GM19467 (cell line): ENCODE data around the gene TMEM125.

Experiments used
- ATAC-seq: cut with Tn5 transposase; IDR thresholded peaks from one replicate; pipeline ENCODE4 v1.9.1; 2021; ENCODE audit warnings: mild to moderate bottlenecking, moderate library complexity; ENCODE audit not compliant: unreplicated experiment

Gene TMEM125

DNA sequence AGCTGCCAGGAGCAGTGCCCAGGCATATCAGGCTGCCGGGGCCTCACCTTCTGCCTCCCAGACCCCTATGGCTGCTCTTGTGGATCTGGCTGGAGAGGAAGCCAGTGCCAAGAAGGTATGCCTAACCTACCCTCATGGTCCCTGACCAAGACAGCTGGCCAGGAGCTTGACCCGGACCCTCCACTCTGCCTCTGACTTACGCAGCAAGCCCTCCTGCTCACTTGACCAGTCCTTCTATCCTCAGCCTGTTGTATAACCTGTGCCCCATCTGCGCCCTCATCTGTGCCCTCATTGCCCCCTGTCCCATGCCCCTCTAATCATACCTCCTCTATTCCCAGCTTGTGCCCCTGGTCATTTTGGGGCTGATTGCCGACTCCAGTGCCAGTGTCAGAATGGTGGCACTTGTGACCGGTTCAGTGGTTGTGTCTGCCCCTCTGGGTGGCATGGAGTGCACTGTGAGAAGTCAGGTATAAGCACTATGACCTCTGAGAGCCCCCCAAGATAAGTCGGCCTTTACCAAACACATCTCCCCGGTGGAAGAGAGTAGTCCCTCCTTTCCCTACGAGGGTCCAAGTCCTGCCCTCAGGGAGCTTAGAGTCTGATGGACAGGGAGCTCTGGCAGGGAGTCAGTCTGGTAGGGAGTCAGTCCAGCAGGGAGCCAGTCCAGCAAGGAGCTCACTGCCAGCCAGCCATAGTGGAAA is 37.8 kb downstream of the TMEM125 start:
- no peak for ATAC-seq

DNA sequence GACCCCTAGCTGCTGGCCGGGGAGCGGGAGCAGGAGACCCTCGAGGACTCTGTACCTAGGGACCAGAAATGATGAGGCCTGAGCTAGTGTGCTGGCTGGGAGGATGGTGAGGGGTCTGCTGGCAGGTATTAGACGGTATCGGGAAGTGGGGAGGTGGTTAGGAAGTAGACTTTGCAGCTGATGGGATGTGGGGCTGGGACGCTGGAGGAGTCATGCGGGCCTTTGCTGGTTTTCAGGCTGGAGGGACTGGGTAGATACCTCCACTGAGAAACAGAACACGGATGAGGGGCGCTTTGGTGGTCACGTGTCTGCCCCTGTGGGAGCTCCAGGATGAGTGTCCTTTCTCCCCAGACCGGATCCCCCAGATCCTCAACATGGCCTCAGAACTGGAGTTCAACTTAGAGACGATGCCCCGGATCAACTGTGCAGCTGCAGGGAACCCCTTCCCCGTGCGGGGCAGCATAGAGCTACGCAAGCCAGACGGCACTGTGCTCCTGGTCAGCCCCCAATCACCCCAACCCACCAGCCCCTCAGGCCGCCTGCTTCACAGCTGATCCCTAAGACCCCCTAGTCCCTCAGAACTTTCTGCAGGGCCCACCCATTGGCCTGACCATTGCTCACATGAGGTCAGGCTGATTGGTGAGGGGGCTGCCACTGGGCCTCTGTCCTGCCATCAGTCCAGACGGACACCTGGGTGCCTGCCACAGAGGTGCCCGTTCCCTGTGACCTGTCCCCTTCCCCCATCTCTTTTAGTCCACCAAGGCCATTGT is 39.0 kb downstream of the TMEM125 start:
- ATAC-seq, result no peak

DNA sequence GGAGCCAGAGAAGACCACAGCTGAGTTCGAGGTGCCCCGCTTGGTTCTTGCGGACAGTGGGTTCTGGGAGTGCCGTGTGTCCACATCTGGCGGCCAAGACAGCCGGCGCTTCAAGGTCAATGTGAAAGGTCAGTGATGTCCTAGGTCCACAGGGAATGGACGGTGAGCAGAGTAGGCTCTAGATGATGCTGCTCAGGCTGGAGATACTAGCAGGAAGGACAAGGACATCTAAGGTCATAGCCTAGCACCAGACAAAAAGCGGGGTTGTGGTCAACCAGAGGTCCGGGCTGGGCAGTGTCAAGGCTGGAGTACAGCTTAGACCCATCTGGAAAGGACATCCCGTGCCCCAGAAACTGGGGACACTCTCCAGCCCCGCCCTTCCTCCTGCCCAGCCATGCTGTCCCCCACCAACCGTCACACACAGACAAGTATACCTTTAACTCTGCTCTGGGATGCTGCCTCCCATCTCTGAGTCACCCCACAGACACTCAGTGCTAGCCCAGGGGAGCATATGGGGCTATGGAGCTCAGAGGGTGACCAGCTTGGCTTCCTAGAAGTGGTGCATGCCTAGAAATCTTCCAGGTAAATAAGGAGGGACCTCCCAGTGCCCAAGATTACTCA is 39.7 kb downstream of the TMEM125 start:
- no peak for ATAC-seq

DNA sequence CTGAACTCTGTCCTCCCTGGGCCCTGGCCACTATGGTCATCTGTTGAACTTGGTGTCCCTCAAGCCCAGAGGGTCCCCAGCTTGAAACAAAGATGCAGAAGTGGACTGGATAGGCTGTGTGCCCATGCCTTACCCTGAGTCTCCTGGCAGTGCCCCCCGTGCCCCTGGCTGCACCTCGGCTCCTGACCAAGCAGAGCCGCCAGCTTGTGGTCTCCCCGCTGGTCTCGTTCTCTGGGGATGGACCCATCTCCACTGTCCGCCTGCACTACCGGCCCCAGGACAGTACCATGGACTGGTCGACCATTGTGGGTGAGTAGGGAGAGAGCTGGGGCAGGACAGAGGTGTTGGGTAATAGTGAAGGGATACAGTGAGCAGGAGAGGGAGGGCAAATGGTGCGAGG is 41.7 kb downstream of the TMEM125 start:
- no peak for ATAC-seq

GRCh38 chr1:43312212-43312623 is 42.4 kb downstream of the TMEM125 start:
- ATAC-seq, result no peak

DNA sequence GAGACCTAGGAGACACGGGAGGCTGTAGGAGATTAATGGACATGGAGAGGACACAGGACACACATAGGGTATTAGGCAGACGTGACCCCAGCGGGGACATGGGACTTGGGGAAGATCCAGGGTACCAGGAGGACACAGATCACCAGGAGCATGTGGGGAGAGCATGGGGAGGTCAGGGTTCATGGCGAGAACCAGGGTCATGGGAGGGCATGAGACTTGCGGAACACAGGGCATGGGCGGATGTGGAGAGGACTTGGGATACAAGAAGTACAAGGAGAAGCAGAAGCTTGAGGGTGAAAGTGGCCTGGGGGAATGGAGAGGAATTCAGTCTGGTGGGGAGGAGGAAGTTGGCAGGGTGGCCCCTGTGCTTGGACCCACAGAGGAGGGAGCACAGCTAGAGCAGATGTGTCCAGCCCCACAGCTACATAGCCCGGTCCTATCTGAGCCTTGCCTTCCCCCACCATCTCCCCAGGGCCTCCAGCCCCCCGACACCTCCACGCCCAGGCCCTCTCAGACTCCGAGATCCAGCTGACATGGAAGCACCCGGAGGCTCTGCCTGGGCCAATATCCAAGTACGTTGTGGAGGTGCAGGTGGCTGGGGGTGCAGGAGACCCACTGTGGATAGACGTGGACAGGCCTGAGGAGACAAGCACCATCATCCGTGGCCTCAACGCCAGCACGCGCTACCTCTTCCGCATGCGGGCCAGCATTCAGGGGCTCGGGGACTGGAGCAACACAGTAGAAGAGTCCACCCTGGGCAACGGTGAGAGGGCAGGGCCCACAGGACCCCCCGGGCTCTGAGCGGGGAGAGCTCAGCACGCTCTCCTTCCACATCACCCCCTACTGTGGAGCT is 43.1 kb downstream of the TMEM125 start:
- no peak for ATAC-seq

DNA sequence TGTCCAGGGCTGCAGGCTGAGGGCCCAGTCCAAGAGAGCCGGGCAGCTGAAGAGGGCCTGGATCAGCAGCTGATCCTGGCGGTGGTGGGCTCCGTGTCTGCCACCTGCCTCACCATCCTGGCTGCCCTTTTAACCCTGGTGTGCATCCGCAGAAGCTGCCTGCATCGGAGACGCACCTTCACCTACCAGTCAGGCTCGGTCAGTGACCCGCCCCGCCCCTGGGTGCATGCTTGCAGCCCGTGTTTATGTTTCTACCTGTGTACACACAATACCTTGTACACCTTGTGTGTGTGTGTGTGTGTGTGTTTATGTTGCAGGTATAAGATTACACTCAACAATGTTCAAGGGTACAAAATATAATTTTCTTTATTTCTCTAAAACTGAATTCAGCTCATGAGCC is 44.0 kb downstream of the TMEM125 start:
- no peak for ATAC-seq

- ATAC-seq, result no peak
These were observed 44.5 kb downstream of the TMEM125 start for GRCh38 chr1:43314233-43314632.

GRCh38 chr1:43315481-43315880 is 45.7 kb downstream of the TMEM125 start:
- no peak for ATAC-seq

DNA sequence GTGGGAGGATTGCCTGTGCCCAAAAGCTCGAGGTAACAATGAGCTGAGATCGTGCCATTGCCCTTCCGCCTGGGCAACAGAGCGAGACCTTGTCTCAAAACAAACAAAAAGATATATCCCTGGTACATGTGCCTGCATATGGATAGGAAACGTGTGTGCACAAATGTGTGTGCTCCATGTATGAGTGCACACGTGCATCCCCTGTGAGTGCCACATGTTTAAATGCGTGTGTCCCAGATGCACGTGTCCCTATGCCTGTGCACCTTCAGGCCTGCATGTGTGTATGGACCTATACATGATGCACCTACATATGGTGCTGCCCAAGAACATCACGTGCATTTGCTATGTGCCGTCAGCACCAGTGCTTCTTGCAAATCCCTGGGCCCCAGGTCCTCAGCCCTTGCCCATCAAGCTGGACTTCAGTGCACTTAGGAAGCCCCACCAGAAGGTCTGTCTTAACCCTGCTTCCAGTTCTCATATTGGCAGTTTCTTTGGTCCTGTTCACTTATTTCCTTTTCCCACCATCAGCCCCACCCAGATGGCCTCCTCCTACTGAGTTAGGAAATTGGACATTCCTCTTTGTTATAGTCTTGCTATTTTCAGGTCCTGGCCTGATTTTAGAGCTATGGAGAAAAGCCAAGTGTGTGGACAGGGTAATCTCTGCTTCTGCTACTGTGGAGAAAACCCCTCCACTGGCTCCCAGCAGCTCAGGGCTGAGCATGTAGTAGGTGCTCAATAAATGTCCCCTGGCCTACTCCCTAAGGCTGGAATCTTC is 46.4 kb downstream of the TMEM125 start:
- ATAC-seq, result no peak

- no peak for ATAC-seq
These were observed 47.1 kb downstream of the TMEM125 start for GRCh38 chr1:43316738-43317520.

DNA sequence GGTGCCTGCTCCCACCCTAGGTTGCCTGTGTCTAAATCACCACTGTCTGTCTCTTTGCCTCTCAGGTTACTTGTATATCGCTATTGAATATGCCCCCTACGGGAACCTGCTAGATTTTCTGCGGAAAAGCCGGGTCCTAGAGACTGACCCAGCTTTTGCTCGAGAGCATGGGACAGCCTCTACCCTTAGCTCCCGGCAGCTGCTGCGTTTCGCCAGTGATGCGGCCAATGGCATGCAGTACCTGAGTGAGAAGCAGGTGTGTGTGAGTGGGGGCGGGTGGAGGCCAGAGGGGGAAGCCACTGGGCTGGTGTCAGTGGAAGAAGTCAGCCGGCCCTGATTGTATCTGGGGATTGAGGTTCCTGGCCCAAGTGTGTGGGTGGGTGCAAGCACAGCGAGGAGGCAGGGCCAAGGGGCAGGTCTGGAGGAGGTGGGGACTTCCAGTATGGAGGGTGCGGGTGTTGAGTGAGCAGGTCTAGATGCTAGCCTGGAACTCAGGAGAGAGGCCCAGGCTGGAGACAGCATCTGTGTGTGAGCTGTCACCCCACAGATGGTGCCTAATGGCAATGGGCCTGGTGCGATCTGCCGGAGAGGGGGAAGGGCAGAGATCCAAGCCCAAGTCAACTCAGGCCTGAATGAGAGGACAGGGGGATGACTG is 48.2 kb downstream of the TMEM125 start:
- ATAC-seq, result no peak

DNA sequence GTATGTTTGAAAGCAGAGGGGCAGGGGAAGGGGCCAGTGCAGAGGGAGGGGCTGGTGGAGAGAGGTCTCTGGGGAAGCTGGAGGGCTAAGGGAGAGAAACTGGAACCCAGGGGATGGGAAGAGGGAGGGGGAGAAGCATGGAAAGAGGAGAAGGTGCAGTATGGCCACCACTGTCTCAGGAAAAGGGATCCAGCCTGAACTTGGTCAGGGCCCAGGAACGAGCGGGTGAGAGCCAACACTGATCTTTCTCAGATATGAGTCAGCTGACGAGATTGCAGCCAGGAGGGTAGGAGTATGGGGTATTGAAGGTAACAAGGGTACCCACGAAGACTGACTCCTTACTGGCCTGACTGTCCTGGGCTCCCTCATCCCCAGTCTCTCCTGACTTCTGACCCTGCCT is 49.0 kb downstream of the TMEM125 start:
- ATAC-seq, result no peak

GRCh38 chr1:43319288-43319687 is 49.5 kb downstream of the TMEM125 start:
- ATAC-seq, result no peak

GRCh38 chr1:43319766-43320165 is 50.0 kb downstream of the TMEM125 start:
- no peak for ATAC-seq

GRCh38 chr1:43321331-43321891 is 51.6 kb downstream of the TMEM125 start:
- ATAC-seq, result no peak

DNA sequence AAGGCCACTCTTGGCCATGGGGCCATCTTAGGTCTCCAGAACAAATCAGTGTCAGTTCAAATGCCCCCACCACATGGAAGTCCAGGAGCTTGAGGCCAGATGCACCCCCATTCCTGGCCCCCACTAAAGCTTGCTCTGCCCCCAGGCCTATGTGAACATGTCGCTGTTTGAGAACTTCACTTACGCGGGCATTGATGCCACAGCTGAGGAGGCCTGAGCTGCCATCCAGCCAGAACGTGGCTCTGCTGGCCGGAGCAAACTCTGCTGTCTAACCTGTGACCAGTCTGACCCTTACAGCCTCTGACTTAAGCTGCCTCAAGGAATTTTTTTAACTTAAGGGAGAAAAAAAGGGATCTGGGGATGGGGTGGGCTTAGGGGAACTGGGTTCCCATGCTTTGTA is 52.7 kb downstream of the TMEM125 start:
- ATAC-seq, result no peak
